ENCODE results near the gene EDDM13. TPM values are rescaled to one million over a fixed set of nuclear protein-coding genes. Genes with fewer than 3 reads are reported as not detected.
"Not testable (repeated sequence)": the region's sequence is repeated elsewhere in the genome, so short reads cannot be mapped to it uniquely, and the experiment has no call there.

EDDM13 gene
- total RNA-seq, 4 donors from 2014 or later: not detected

DNA sequence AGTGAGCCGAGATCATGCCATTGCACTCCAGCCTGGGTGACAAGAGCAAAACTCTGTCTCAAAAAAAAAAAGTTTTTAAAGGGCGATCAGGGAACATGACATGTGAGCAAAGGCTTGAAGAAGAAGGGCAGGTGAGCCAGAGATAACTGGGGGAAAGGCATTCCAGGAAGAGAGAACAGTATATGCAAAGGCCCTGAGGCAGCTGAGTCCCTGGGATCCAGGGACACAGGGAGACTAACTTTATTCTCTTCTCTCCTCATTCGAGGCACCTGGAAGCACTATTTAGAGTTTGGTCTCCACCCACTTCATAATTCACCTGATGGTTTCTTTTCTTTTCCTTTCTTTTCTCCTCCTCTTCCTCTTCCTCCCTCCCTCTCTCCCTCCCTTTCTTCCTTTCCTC is 24.5 kb downstream of the EDDM13 start:
- Histone ChIP-seq H3K36me3 (peaks cover 0 to 32% (median 0%) of the 10 kb centered on the region in 3 donors), H3K4me1 (no peaks in the 10 kb centered on the region), H3K9me3 (peaks cover 0 to 4% (median 0%) of the 10 kb centered on the region in 4 donors), H3K4me3 (no peak overlapping the region), H3K27ac (no peak overlapping the region), H3K27me3 (no peaks in the 10 kb centered on the region)
- DNase-seq: no peak
- no peak for TF ChIP-seq POLR2A (IDR thresholded peaks at IDR 0.05)
- TF ChIP-seq, protein P1, sequence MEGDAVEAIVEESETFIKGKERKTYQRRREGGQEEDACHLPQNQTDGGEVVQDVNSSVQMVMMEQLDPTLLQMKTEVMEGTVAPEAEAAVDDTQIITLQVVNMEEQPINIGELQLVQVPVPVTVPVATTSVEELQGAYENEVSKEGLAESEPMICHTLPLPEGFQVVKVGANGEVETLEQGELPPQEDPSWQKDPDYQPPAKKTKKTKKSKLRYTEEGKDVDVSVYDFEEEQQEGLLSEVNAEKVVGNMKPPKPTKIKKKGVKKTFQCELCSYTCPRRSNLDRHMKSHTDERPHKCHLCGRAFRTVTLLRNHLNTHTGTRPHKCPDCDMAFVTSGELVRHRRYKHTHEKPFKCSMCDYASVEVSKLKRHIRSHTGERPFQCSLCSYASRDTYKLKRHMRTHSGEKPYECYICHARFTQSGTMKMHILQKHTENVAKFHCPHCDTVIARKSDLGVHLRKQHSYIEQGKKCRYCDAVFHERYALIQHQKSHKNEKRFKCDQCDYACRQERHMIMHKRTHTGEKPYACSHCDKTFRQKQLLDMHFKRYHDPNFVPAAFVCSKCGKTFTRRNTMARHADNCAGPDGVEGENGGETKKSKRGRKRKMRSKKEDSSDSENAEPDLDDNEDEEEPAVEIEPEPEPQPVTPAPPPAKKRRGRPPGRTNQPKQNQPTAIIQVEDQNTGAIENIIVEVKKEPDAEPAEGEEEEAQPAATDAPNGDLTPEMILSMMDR (IDR thresholded peaks at IDR 0.05): no peak

DNA sequence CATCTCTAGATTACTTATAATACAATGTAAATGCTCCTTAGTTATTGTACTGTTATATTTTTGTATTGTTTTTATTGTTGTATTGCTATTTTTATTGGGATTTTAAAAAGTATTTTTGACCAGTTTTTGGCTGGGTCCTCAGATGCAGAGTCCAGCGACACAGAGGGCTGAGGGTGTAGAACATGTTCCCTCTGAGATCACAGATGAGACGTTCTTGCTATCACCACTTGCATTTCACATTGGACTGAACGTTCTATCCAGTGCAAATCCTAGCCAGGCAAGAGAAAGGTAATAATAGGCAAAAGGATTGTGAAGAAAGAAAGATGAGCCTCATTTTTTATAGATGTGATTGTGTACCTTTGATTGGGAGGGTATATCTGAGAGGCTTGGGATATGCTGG is 27.1 kb downstream of the EDDM13 start:
- Histone ChIP-seq H3K4me1 (no peaks in the 10 kb centered on the region), H3K27me3 (no peaks in the 10 kb centered on the region), H3K9me3 (no peaks in the 10 kb centered on the region), H3K36me3 (peaks cover 0 to 24% (median 0%) of the 10 kb centered on the region in 3 donors), H3K27ac (no peak overlapping the region), H3K4me3 (no peak overlapping the region)
- no peak for DNase-seq
- TF ChIP-seq, protein P1 (IDR thresholded peaks at IDR 0.05): no peak
- no peak for TF ChIP-seq POLR2A (IDR thresholded peaks at IDR 0.05)

DNA sequence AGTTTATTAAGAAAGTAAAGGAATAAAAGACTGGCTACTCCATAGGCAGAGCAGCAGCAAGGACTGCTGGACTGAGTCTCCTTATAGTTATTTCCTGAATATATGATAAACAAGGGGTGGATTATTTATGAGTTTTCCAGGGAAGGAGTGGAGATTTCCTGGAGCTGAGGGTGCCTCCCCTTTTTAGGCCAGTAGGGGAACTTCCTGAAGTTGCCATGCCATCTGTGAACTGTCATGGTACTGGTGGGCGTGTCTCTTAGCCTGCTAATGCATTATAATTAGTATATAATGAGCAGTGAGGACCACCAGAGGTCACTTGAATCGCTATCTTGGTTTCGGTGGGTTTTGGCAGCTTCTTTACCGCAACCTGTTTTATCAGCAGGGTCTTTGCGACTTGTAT is 28.6 kb downstream of the EDDM13 start:
- H3K9me3 ChIP-seq: no peaks in the 10 kb centered on the region
- DNase-seq: no peak
- H3K4me3 ChIP-seq: no peak overlapping the region
- H3K36me3 ChIP-seq: peaks cover 0 to 17% (median 0%) of the 10 kb centered on the region in 3 donors
- H3K27ac ChIP-seq: no peak overlapping the region
- TF ChIP-seq, protein P1 (IDR thresholded peaks at IDR 0.05): no peak
- TF ChIP-seq POLR2A (IDR thresholded peaks at IDR 0.05): no peak
- no peaks in the 10 kb centered on the region for H3K27me3 ChIP-seq
- no peaks in the 10 kb centered on the region for H3K4me1 ChIP-seq

DNA sequence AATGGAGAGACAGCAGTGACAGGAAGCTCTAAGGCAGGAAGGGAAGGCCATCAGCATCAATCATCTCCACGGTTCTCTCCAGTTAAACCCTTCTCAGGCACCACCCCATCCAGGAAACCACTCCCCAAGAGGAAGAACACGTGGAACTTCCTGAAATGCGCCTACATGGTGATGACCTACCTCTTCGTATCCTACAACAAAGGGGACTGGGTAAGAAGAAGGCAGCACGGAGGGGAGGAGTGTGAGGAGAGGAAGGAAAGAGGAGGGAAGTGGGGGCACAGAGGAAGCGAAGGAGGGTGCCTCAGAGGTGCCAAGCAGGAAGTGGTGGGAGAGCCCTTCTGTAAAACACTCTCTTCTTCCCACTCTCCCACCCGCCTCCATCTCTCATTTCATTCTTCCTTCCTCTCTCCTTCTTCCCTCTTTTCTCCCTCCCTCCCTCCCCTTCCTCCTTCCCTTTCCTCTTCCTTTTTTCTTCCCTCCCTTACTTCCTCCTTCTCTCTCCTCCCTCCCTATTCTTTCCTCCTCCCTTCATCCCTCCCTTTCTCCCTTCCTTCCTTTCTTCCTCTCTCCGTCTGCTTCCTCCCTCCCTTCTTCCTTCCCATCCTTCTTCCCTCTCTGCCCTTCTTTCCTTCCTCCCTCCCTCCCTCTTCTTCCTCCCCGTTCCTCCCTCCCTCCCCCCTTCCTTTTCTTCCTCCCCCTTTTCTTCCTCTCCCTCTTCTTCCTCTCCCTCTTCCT is 29.5 kb downstream of the EDDM13 start:
- TF ChIP-seq, protein P1 (IDR thresholded peaks at IDR 0.05): no peak
- no peak for TF ChIP-seq POLR2A (IDR thresholded peaks at IDR 0.05)
- Histone ChIP-seq H3K27me3 (no peaks in the 10 kb centered on the region), H3K36me3 (peaks cover 0 to 8% (median 0%) of the 10 kb centered on the region in 3 donors), H3K4me3 (no peak overlapping the region), H3K9me3 (no peaks in the 10 kb centered on the region), H3K27ac (no peak overlapping the region), H3K4me1 (no peaks in the 10 kb centered on the region)
- no peak for DNase-seq

DNA sequence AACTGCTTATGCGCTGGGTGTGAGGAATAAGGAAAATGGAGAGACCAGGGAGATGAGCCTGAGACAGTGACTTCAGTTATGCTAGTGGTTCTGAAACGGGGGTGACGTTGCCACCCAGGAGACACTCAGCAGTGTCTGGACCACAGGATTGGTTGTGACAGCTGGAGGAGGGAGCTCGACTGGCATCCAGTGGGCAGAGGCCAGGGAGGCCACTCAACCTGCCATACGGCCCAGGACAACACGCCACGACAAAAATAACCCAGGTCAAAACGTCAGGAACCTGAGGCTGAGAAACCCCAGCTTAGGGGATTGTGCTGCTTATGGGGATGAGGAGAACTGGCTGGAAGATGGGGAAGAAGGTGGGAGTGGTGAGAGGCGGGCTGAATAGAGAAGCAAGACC is 31.7 kb downstream of the EDDM13 start:
- Histone ChIP-seq H3K4me3 (no peak overlapping the region), H3K9me3 (no peaks in the 10 kb centered on the region), H3K27me3 (no peaks in the 10 kb centered on the region), H3K27ac (no peak overlapping the region), H3K36me3 (peaks cover 0 to 7% (median 0%) of the 10 kb centered on the region in 3 donors), H3K4me1 (no peaks in the 10 kb centered on the region)
- DNase-seq: no peak
- TF ChIP-seq POLR2A (IDR thresholded peaks at IDR 0.05): no peak

DNA sequence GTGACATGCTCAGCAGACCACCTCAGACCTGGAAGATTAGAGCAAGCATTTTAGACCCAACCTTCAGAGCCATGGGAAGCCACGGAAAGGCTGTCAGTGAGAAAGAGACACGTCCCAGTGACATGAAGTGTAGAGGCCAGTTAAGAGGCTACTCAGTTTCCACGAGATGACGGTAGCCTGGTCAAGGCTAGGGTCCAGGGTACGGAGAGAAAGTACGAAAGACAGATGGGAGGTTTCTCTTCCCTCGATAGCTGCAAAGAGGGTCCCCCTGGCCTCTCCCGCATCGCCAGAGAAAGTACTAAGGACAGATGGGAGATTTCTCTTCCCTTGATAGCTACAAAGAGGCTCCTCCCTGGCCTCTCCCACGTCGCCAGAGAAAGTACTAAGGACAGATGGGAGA is 33.5 kb downstream of the EDDM13 start:
- peak overlapping the region in 1 of 4 donors; percentile 48 for H3K27ac ChIP-seq
- TF ChIP-seq, protein P1 (IDR thresholded peaks at IDR 0.05): no peak
- TF ChIP-seq POLR2A (IDR thresholded peaks at IDR 0.05): no peak
- no peak overlapping the region for H3K4me3 ChIP-seq
- no peaks in the 10 kb centered on the region for H3K9me3 ChIP-seq
- H3K36me3 ChIP-seq: peaks cover 0 to 7% (median 0%) of the 10 kb centered on the region in 3 donors
- H3K4me1 ChIP-seq: no peaks in the 10 kb centered on the region
- no peak for DNase-seq
- H3K27me3 ChIP-seq: no peaks in the 10 kb centered on the region

DNA sequence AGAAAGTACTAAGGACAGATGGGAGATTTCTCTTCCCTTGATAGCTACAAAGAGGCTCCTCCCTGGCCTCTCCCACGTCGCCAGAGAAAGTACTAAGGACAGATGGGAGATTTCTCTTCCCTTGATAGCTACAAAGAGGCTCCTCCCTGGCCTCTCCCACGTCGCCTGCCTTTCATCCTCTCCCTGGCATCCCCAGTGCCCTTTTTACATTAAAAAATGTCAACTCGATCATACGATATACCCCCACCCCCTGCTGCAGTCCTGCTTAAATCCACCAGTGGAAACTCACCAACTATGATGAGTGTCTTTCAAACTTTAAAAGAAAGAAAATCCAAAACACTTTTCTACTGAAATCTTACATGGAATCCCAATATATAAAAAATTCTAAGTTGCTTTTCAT is 34.5 kb downstream of the EDDM13 start:
- not testable (repeated sequence) for H3K4me1 ChIP-seq, H3K4me3 ChIP-seq

More for the DNA sequence above, 34.5 kb downstream of the EDDM13 start:
- peaks cover 0 to 13% (median 0%) of the 10 kb centered on the region in 3 donors for H3K36me3 ChIP-seq
- H3K9me3 ChIP-seq, H3K27me3 ChIP-seq, DNase-seq: not testable (repeated sequence)
- peak overlapping the region in 1 of 4 donors; percentile 5 for H3K27ac ChIP-seq

Measured in Peyer's patch (tissue), 4 donors.